Stimulated activated naive CD8-positive, alpha-beta T cell treated with anti-CD3 and anti-CD28 coated beads, Interleukin-15, amount 100 ng/mL, for 72 hours (primary cell): ENCODE results near the gene CDR2L.
"Not testable (repeated sequence)": the region's sequence is repeated elsewhere in the genome, so short reads cannot be mapped to it uniquely, and the experiment has no call there.

ENCODE experiments used
- ATAC-seq: fragments of 150-1000 bp; cut with Tn5 transposase; 2 replicates; pipeline ENCODE4 v1.10.0; 2021; ENCODE audit warnings: mild to moderate bottlenecking, moderate library complexity
- DNase-seq, 2 donors: peaks; one replicate each; pipeline ENCODE4 v3.0.0; 2021 to 2022
- H3K27ac Mint-ChIP-seq, 2 donors: one replicate each; pipeline ENCODE4 v1.8.0; 2022; ENCODE audit warnings: mild to moderate bottlenecking in 2 of 2, mixed read lengths in 2 of 2, moderate library complexity in 2 of 2
- H3K27me3 Mint-ChIP-seq: one replicate; pipeline ENCODE4 v1.8.0; 2022; ENCODE audit warnings: mixed read lengths
- H3K4me1 Mint-ChIP-seq: one replicate; pipeline ENCODE4 v1.8.0; 2022; ENCODE audit warnings: mild to moderate bottlenecking, mixed read lengths
- H3K4me3 Mint-ChIP-seq, 2 donors: one replicate each; pipeline ENCODE4 v1.8.0; 2022; ENCODE audit warnings: mild to moderate bottlenecking in 2 of 2, mixed read lengths in 2 of 2, moderate library complexity in 1 of 2
- H3K9me3 Mint-ChIP-seq, 2 donors: one replicate each; pipeline ENCODE4 v1.8.0; 2022; ENCODE audit warnings: mixed read lengths in 2 of 2

The CDR2L gene

DNA sequence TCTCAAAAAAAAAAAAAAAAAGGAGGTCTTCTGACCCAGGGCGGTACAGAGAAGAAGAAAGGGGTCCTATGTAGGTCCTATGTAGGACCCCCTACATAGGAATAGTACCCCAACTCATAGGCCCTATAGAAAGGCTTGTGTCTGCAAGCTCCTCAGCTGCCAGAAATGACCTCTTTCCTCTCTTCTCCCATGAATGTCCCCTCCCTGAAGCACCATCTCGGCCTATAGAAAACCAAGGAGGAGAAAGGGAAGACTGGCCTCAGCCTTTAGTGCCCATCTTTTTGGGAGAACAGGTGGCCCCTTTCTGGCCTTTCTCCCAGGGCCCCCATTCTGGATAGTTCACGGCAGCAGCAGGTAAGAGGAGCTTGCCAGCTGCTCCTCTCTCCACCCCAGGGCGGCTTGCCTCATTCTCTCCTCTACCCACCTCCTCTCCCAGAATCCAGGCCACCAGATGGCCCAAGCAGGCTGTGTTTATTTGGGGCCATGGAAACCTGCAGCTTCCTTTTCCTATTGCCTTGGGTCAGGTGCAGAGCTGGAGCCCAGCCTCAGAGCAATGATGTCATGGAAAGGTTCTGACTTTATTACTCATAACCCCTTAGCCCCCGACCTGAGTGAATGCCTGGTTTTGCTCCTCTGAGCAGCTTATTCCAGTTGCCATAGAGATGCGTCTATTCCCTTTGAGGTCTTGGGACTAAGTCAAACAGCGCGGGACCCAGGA lies 23.4 kb downstream of the CDR2L start:
- H3K27ac Mint-ChIP-seq = peak overlapping the region in 1 of 2 donors; percentile 17
- peaks cover 29% of the 10 kb centered on the region for H3K4me1 Mint-ChIP-seq
- ATAC-seq = no peak
- no peaks in the 10 kb centered on the region for H3K27me3 Mint-ChIP-seq
- H3K9me3 Mint-ChIP-seq = no peaks in the 10 kb centered on the region
- DNase-seq = peak in 1 of 2 donors; percentile 18
- H3K4me3 Mint-ChIP-seq = no peak overlapping the region

DNA sequence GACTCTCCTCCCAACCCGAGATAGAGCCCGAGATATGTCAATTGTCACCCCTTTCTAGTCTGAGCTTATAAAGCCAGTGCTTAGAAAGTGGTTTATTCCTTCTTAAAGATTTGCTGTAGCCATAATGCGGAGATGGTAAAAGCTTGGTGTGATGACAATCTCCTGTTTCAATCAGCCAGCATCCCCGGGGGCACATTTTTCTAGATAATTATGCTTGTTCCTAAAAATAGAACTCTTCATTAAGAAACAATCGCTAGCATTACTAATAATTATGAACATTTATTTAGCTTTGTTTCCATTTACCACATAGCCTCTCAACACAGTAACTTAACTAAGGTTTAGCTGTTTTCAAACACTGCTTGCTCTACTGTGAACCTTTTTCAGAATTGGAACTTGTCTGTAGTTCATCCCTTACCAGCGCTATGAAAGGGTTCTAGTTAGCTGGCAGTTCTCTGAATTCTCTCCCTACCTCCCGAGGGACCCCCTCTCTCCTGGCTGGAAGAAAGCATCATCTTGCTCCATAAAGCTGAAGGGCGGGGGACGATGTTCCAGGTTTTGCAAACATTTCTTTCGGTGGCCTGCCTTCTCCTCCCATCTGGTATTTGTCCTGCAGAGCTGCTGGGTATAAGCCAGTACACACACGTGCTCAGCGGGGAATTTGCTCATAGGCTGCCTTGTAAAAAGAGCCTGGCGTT lies 24.1 kb downstream of the CDR2L start:
- Mint-ChIP-seq H3K27me3 (no peaks in the 10 kb centered on the region), H3K9me3 (no peaks in the 10 kb centered on the region), H3K27ac (peak overlapping the region; percentile 97 to 98), H3K4me1 (peaks cover 35% of the 10 kb centered on the region), H3K4me3 (peak overlapping the region; percentile 84 to 95)
- DNase-seq = no peak
- no peak for ATAC-seq

DNA sequence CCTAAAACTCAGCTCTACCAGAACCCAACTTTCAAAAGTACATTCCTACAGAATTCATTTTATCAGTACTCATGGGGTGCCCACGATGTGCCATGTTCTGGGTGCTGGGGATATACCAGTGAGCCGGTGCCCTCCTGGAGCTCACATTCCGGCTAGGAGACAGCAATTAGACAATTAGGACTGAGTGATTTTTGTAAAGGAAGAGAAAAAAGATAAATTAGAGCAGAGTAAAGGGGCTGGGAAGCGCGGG lies 24.6 kb downstream of the CDR2L start:
- H3K4me1 Mint-ChIP-seq = peaks cover 35% of the 10 kb centered on the region
- peak overlapping the region; percentile 97 to 98 for H3K27ac Mint-ChIP-seq

DNA sequence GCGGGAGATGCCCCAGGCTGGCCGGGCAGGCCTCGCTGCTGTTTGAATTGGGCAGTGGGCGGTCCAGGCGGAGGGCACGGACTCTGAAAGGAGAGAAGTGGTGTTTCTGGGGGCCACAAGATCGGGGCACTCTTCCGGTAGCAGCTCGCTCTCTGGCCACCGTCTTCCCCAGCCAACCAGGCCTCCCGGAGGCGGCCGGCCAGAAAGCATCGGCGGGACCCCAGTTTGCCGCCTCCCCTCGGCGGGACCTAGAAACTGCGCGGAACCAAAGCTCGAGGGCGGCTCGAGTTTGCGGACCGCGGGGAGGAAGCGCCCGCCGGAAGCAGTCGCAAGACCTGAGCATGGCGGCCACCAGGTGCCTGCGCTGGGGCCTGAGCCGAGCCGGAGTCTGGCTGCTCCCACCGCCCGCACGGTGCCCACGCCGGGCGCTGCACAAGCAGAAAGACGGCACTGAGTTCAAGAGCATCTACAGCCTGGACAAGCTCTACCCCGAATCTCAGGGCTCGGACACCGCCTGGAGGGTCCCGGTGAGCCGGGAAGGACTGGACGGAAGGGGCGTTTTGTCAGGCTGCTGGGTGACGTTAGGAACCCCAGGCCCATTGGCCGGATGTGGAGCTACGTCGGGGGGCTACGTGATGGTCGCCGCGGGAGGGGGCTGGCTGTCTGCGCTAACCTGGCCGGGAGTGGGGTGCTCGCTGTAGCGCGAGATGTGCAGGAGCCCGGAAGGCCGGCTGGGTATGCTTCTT lies 25.1 kb downstream of the CDR2L start, which contains the start of gene MRPL58:
MRPL58 (plus strand) TSS at position 325 of the 746 bp plus-strand sequence; CDS start at position 342, 17 bp downstream.
- DNase-seq = peak; percentile 88 to 90
- peaks cover 35% of the 10 kb centered on the region for H3K4me1 Mint-ChIP-seq
- H3K9me3 Mint-ChIP-seq = no peaks in the 10 kb centered on the region
- H3K4me3 Mint-ChIP-seq = peak within 1 kb of the TSS; percentile 84 to 95
- H3K27me3 Mint-ChIP-seq = no peaks in the 10 kb centered on the region
- ATAC-seq = peak; percentile 97
- peak within 1 kb of the TSS; percentile 97 to 98 for H3K27ac Mint-ChIP-seq

More for the DNA sequence above, 24.6 kb downstream of the CDR2L start:
- no peaks in the 10 kb centered on the region for H3K27me3 Mint-ChIP-seq
- H3K9me3 Mint-ChIP-seq = no peaks in the 10 kb centered on the region
- H3K4me3 Mint-ChIP-seq = peak overlapping the region; percentile 84 to 95
- no peak for ATAC-seq
- DNase-seq = no peak

DNA sequence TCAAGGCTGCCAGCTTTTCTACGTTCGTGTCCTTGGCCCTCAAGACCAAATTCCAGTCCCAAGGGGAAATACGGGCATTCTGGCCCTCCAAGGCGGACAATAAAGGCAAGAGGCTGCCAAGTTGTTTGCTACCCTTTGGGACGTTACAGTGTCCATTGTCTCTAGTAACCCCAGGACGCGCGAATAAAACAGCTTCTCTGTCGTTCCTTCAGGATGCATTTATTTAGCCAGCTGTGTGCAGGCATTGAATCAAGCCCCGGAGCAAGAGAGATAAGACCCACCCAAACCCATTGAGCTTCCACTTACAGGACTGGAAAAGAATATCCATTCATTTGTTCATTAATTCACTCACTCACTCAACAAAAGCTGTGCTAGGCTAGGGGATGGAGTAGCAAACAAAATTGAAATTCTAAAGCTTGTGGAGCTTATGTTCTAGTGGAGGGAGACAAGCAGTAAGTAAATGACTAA lies 25.7 kb downstream of the CDR2L start:
- H3K9me3 Mint-ChIP-seq = no peaks in the 10 kb centered on the region
- peak overlapping the region; percentile 97 to 98 for H3K27ac Mint-ChIP-seq
- peaks cover 35% of the 10 kb centered on the region for H3K4me1 Mint-ChIP-seq
- no peak for DNase-seq
- H3K4me3 Mint-ChIP-seq = peak overlapping the region; percentile 84 to 95
- no peaks in the 10 kb centered on the region for H3K27me3 Mint-ChIP-seq
- ATAC-seq = no peak

DNA sequence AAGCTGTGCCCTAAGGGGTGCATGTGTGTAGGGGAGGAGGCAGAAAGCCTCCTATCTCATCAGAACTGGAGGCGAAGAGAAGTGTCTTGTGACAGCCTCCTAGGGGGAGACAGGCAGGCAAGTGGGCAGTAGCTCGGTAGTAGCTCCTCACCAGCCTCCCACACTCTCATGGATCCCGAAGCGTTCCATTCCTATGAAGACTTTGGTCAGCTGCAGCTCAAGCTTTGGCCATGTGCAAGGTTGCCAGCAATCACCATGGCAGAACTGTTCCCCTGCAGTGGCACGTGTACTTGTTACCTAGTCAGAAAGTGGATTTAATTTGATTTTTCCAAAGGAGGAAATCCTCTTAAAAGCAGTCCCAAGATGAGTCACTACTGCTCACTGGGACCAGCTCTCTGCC lies 31.7 kb downstream of the CDR2L start:
- Mint-ChIP-seq H3K27me3 (no peaks in the 10 kb centered on the region), H3K9me3 (no peaks in the 10 kb centered on the region), H3K4me1 (peaks cover 6% of the 10 kb centered on the region), H3K4me3 (no peak overlapping the region), H3K27ac (no peak overlapping the region)
- DNase-seq = no peak
- ATAC-seq = no peak

DNA sequence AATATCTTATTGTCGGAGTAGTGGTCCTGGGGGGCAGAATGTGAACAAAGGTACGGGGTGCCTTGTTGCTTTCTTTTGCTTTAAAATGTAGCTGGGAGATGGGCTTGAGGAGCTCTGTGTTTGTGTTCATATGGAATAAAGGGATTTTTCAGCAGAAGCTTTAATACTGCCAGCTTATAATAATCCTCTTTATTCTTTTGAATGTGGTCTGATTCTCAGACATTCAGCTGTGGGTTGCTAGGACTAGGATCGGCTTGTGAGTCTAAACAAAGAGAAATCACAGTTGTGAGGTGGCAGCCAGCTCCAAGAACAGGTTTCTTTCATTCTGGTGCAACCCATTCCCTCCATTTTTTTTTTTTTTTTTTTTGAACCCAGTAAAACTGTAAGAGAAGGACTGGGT lies 32.3 kb downstream of the CDR2L start:
- Mint-ChIP-seq H3K4me3 (no peak overlapping the region), H3K9me3 (no peaks in the 10 kb centered on the region), H3K27me3 (no peaks in the 10 kb centered on the region), H3K27ac (no peak overlapping the region), H3K4me1 (peaks cover 7% of the 10 kb centered on the region)
- no peak for DNase-seq
- ATAC-seq = no peak

DNA sequence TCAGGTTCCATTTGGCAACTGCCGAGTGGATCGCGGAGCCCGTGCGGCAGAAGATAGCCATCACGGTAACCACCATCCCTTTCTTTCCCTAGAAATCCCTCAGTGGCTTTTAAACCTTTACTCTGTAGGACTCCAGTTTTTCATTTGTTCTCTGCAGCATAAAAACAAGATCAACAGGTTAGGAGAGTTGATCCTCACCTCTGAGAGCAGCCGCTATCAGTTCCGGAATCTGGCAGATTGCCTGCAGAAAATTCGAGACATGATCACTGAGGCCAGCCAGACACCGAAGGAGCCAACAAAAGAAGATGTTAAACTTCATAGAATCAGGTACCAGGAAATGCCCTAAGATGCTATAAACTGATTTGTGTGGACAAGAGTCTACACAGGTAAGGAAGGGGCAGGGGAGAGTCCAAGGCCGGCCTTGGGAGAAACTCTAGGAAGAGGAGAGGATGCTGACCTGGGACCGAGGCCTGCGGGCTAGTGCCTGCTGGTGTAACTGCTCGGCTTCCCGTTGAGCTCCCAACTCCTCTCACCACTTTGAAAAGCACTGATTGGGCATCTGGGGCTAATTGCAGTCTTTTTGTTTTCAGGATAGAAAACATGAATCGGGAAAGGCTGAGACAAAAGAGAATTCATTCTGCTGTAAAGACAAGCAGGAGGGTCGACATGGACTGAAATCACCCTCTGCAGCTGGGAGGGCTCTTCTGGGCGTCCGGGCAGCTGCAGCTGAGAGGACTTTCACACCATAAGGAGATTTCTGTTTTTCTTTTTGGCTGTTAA lies 33.1 kb downstream of the CDR2L start:
- DNase-seq (no peak), ATAC-seq (no peak)
- Mint-ChIP-seq H3K27ac (no peak overlapping the region), H3K9me3 (no peaks in the 10 kb centered on the region), H3K4me1 (peaks cover 15% of the 10 kb centered on the region), H3K4me3 (no peak overlapping the region), H3K27me3 (no peaks in the 10 kb centered on the region)

DNA sequence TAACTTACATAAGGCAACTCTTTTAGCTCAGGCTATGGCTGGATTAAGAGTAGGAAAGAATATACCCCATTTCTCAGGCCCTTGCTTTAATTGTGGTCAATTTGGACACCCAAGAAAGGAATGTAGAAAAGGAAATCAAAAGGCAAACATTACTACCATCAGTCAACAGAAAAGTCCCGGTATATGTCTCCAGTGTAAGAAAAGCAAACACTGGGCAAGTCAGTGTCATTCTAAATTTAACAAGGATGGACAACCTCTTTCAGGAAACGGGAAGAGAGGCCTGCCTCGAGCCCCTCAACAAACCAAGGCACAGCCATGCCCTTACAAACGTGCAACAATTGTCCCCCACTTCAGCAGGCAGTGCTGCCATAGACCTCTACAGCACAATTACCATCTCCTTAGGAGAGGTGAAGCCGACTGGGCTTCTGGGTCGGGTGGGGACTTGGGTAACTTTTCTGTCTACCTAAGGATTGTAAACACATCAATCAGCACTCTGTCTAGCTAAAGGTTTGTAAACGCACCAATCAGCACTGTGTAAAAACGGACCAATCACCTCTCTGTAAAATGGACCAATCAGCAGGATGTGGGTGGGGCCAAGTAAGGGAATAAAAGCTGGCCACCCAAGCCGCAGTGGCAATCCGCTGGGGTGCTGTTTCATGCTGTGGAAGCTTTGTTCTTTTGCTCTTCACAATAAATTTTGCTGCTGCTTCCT lies 37.4 kb downstream of the CDR2L start:
- no peak overlapping the region for H3K27ac Mint-ChIP-seq
- no peak for ATAC-seq

DNA sequence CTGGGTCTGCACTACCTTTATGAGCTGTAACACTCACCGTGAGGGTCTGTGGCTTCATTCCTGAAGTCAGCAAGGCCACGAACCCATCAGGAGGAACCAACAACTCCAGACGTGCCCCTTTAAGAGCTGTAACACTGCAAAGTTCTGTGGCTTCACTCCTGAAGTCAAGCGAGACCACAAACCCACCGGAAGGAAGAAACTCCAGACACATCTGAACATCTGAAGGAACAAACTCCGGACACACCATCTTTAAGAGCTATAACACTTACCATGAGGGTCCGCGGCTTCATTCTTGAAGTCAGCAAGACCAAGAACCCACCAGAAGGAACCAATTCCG lies 37.9 kb downstream of the CDR2L start:
- H3K27me3 Mint-ChIP-seq, DNase-seq, H3K27ac Mint-ChIP-seq, ATAC-seq, H3K9me3 Mint-ChIP-seq: not testable (repeated sequence)
- H3K4me3 Mint-ChIP-seq = peak overlapping the region; percentile 32 to 56
- peaks cover 13% of the 10 kb centered on the region for H3K4me1 Mint-ChIP-seq

More for the DNA sequence above, 37.4 kb downstream of the CDR2L start:
- Mint-ChIP-seq H3K4me1 (peaks cover 13% of the 10 kb centered on the region), H3K9me3 (no peaks in the 10 kb centered on the region), H3K27me3 (no peaks in the 10 kb centered on the region), H3K4me3 (peak overlapping the region; percentile 32 to 56)
- DNase-seq = peak; percentile 38 to 41

DNA sequence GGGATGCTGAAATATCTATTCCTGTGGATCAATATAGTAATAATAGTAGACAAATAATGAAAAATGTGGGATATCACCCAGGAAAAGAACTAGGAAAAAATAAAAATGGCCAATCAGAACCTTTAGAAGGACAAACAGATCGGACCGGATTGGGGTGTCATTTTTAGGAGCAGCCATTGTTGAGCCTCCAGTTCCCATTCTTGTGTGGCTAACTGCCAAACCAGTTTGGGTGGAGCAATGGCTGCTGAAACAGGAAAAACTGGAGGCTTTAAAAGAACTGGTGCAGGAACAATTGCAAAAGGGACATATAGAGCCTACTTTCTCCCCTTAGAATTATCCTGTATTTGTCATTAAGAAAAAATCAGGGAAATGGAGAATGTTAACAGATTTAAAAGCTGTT lies 39.2 kb downstream of the CDR2L start:
- not testable (repeated sequence) for H3K9me3 Mint-ChIP-seq, DNase-seq, H3K4me3 Mint-ChIP-seq, H3K27me3 Mint-ChIP-seq, ATAC-seq, H3K27ac Mint-ChIP-seq
- H3K4me1 Mint-ChIP-seq = peaks cover 13% of the 10 kb centered on the region

DNA sequence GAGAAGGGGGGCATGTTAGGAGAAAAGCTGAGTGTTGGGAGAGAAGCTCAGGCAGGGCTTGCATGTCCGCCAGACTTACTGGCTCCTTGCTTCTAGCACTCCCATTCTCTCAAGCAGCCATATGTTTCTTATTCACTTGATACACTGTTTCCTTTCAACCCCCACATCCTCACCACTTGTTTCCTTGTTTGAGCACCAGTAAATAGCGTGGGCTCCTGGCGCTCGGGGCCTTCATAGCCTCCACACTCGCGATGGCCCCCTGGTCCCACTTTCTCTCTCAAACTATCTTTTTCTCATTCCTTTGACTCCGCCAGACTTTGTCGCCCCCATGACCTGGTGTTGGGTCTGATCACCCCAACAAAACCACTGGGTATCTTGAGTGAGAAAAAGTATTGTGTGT lies 42.7 kb downstream of the CDR2L start:
- Mint-ChIP-seq H3K9me3 (no peaks in the 10 kb centered on the region), H3K27me3 (no peaks in the 10 kb centered on the region), H3K4me3 (no peak overlapping the region), H3K27ac (no peak overlapping the region), H3K4me1 (peaks cover 38% of the 10 kb centered on the region)
- DNase-seq = no peak
- no peak for ATAC-seq

DNA sequence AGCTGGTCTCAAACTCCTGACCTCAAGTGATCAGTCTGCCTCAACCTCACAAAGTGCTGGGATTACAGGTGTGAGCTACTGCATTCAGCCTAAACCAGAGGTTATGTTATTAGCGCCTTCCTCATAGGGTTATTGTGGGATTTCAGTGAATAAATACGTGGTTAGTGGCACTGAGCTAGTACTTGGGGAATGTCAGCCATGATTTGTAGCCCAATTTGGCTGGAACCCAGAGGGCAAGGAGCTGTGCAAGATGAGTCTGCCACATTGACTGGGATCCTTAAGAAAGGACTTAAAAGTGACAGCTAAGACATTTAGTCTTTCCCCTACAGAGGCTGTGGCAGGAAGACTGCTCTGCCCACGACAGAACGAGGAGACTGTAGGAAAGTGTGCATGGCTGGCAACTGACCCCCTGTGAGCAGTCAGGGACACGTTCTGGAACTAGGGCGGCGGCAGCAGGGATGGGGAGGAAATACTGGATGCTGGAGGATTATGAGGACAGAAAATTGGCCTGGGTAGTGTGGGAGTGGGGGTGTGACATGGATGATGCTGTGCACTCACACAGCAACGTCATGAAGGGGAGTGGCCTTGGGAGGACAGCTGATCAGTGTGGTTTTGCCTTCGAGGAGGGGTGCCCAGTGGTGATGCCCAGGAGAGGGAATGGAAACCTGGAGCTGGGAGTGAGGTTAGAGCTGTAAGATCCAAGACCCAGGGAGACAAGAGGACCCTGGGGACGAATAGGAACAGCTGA lies 44.7 kb downstream of the CDR2L start:
- Mint-ChIP-seq H3K27me3 (no peaks in the 10 kb centered on the region), H3K27ac (no peak overlapping the region), H3K4me1 (peaks cover 50% of the 10 kb centered on the region), H3K9me3 (no peaks in the 10 kb centered on the region), H3K4me3 (peak overlapping the region; percentile 96)
- DNase-seq (peak in 1 of 2 donors; percentile 48), ATAC-seq (peak; percentile 24)

DNA sequence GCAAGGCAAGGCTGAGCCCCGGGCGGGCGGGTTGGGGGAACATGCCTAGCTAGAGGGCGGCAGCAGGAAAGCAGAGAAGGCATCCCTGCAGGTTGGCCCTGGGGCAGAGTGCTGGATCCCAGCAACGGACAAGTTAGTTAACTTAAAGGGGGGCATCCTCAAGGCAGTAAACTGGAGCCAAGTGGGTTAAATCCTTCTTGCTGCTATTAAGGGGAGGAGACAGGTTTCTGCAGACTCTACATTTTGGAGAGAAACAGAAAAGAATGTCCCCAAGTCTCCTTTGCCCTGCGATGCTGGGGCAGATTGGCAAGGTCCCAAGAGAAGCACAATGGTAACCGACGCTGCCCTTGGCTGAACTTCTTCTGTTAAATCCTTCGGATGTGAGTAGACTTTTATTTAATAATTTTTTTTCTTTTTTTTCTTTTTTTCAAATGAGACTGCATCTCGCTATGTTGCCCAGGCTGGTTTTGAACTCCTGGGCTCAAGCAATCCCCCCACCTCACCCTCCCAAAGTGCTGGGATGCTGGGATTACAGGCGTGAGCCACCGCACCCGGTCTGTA lies 45.4 kb downstream of the CDR2L start:
- H3K4me3 Mint-ChIP-seq = peak overlapping the region; percentile 96
- peak overlapping the region in 1 of 2 donors; percentile 84 for H3K27ac Mint-ChIP-seq
- H3K27me3 Mint-ChIP-seq = no peaks in the 10 kb centered on the region
- ATAC-seq (no peak), DNase-seq (peak; percentile 26 to 38)
- H3K4me1 Mint-ChIP-seq = peaks cover 55% of the 10 kb centered on the region
- H3K9me3 Mint-ChIP-seq = no peaks in the 10 kb centered on the region
